ENCODE measurements around the gene EXOC6B. TPM values are rescaled to one million over a fixed set of nuclear protein-coding genes. Genes with fewer than 3 reads are reported as not detected.

Gene EXOC6B
- total RNA-seq, 1 experiment from 2014 or later, result not detected

- H3K36me3 ChIP-seq (ENCODE audit: insufficient read depth, low read length), result no peaks in the 10 kb centered on the region
- no peaks in the 10 kb centered on the region for H3K9me2 ChIP-seq (replicated peaks; ENCODE audit: insufficient read depth, low read length)
- no peaks in the 10 kb centered on the region for H4K20me1 ChIP-seq (ENCODE audit: insufficient read depth, low read depth, low read length)
- DNase-seq, result no peak
- no peak overlapping the region for H3K4me3 ChIP-seq (ENCODE audit: low read length)
- no peaks in the 10 kb centered on the region for H3K4me1 ChIP-seq (ENCODE audit: low read length)
- H3K27ac ChIP-seq (ENCODE audit: low read length), result no peak overlapping the region
- H3K9me3 ChIP-seq (ENCODE audit: low read length), result no peaks in the 10 kb centered on the region
- 0 out of 2 replicates have a peak, but pooled peaks cover 4% of the 10 kb centered on the region for H3K27me3 ChIP-seq (ENCODE audit: low read length)
- no peak overlapping the region for H2AFZ ChIP-seq (ENCODE audit: low read length)
- no peak overlapping the region for H3K4me2 ChIP-seq (ENCODE audit: low read depth, low read length, poor library complexity, severe bottlenecking)
- H3K79me2 ChIP-seq (ENCODE audit: low read length), result no peaks in the 10 kb centered on the region
- no peak overlapping the region for H3K9ac ChIP-seq (ENCODE audit: low read length)
Measured at GRCh38 chr2:72413716-72414115, 412.1 kb downstream of the EXOC6B start.

- Histone ChIP-seq H3K36me3 (ENCODE audit: insufficient read depth, low read length) (no peaks in the 10 kb centered on the region), H3K9ac (ENCODE audit: low read length) (no peak overlapping the region), H3K9me2 (replicated peaks; ENCODE audit: insufficient read depth, low read length) (no peaks in the 10 kb centered on the region), H3K4me3 (ENCODE audit: low read length) (no peak overlapping the region), H3K79me2 (ENCODE audit: low read length) (no peaks in the 10 kb centered on the region), H3K27ac (ENCODE audit: low read length) (no peak overlapping the region), H3K4me1 (ENCODE audit: low read length) (no peaks in the 10 kb centered on the region), H3K4me2 (ENCODE audit: low read depth, low read length, poor library complexity, severe bottlenecking) (no peak overlapping the region), H3K27me3 (ENCODE audit: low read length) (0 out of 2 replicates have a peak, but pooled peaks cover 4% of the 10 kb centered on the region), H2AFZ (ENCODE audit: low read length) (no peak overlapping the region), H4K20me1 (ENCODE audit: insufficient read depth, low read depth, low read length) (no peaks in the 10 kb centered on the region), H3K9me3 (ENCODE audit: low read length) (no peaks in the 10 kb centered on the region)
- DNase-seq, result no peak
Measured at GRCh38 chr2:72412214-72412613, 413.6 kb downstream of the EXOC6B start.

- Histone ChIP-seq H3K4me3 (ENCODE audit: low read length) (no peak overlapping the region), H3K9me2 (replicated peaks; ENCODE audit: insufficient read depth, low read length) (no peaks in the 10 kb centered on the region), H3K36me3 (ENCODE audit: insufficient read depth, low read length) (no peaks in the 10 kb centered on the region), H3K4me1 (ENCODE audit: low read length) (no peaks in the 10 kb centered on the region), H2AFZ (ENCODE audit: low read length) (no peak overlapping the region), H4K20me1 (ENCODE audit: insufficient read depth, low read depth, low read length) (no peaks in the 10 kb centered on the region), H3K27me3 (ENCODE audit: low read length) (no peaks in the 10 kb centered on the region), H3K79me2 (ENCODE audit: low read length) (no peaks in the 10 kb centered on the region), H3K9me3 (ENCODE audit: low read length) (peaks cover 4% of the 10 kb centered on the region; the same call in 1 of the 2 replicates), H3K27ac (ENCODE audit: low read length) (no peak overlapping the region), H3K9ac (ENCODE audit: low read length) (no peak overlapping the region), H3K4me2 (ENCODE audit: low read depth, low read length, poor library complexity, severe bottlenecking) (no peak overlapping the region)
- DNase-seq, result no peak
Measured at GRCh38 chr2:72399879-72400278, 426.0 kb downstream of the EXOC6B start.

GRCh38 chr2:72395096-72395495 is 430.7 kb downstream of the EXOC6B start:
- H3K27ac ChIP-seq (ENCODE audit: low read length), result no peak overlapping the region
- H3K9me3 ChIP-seq (ENCODE audit: low read length), result peaks cover 3% of the 10 kb centered on the region; the same call in 1 of the 2 replicates
- no peaks in the 10 kb centered on the region for H3K79me2 ChIP-seq (ENCODE audit: low read length)
- H3K4me2 ChIP-seq (ENCODE audit: low read depth, low read length, poor library complexity, severe bottlenecking), result no peak overlapping the region
- no peaks in the 10 kb centered on the region for H4K20me1 ChIP-seq (ENCODE audit: insufficient read depth, low read depth, low read length)
- no peak overlapping the region for H3K9ac ChIP-seq (ENCODE audit: low read length)
- H3K36me3 ChIP-seq (ENCODE audit: insufficient read depth, low read length), result no peaks in the 10 kb centered on the region
- no peaks in the 10 kb centered on the region; the same call in 1 of the 2 replicates for H3K9me2 ChIP-seq (replicated peaks; ENCODE audit: insufficient read depth, low read length)
- no peaks in the 10 kb centered on the region for H3K4me1 ChIP-seq (ENCODE audit: low read length)
- H2AFZ ChIP-seq (ENCODE audit: low read length), result no peak overlapping the region
- H3K4me3 ChIP-seq (ENCODE audit: low read length), result no peak overlapping the region
- no peaks in the 10 kb centered on the region; the same call in 1 of the 2 replicates for H3K27me3 ChIP-seq (ENCODE audit: low read length)
- DNase-seq, result no peak

- Histone ChIP-seq H4K20me1 (ENCODE audit: insufficient read depth, low read depth, low read length) (no peaks in the 10 kb centered on the region), H3K36me3 (ENCODE audit: insufficient read depth, low read length) (no peaks in the 10 kb centered on the region), H3K79me2 (ENCODE audit: low read length) (no peaks in the 10 kb centered on the region), H3K4me1 (ENCODE audit: low read length) (no peaks in the 10 kb centered on the region), H3K27ac (ENCODE audit: low read length) (no peak overlapping the region), H3K27me3 (ENCODE audit: low read length) (no peaks in the 10 kb centered on the region; the same call in 1 of the 2 replicates), H3K4me3 (ENCODE audit: low read length) (no peak overlapping the region), H3K9me3 (ENCODE audit: low read length) (no peaks in the 10 kb centered on the region), H3K9ac (ENCODE audit: low read length) (no peak overlapping the region), H3K9me2 (replicated peaks; ENCODE audit: insufficient read depth, low read length) (no peaks in the 10 kb centered on the region; the same call in 1 of the 2 replicates), H3K4me2 (ENCODE audit: low read depth, low read length, poor library complexity, severe bottlenecking) (no peak overlapping the region), H2AFZ (ENCODE audit: low read length) (no peak overlapping the region)
- DNase-seq, result no peak
Measured at GRCh38 chr2:72394541-72395070, 431.2 kb downstream of the EXOC6B start.

- Histone ChIP-seq H2AFZ (ENCODE audit: low read length) (no peak overlapping the region), H4K20me1 (ENCODE audit: insufficient read depth, low read depth, low read length) (no peaks in the 10 kb centered on the region), H3K79me2 (ENCODE audit: low read length) (no peaks in the 10 kb centered on the region), H3K9me3 (ENCODE audit: low read length) (no peaks in the 10 kb centered on the region), H3K4me2 (ENCODE audit: low read depth, low read length, poor library complexity, severe bottlenecking) (no peak overlapping the region), H3K27ac (ENCODE audit: low read length) (no peak overlapping the region), H3K4me3 (ENCODE audit: low read length) (no peak overlapping the region), H3K4me1 (ENCODE audit: low read length) (no peaks in the 10 kb centered on the region), H3K9me2 (replicated peaks; ENCODE audit: insufficient read depth, low read length) (no peaks in the 10 kb centered on the region; the same call in 1 of the 2 replicates), H3K9ac (ENCODE audit: low read length) (no peak overlapping the region), H3K36me3 (ENCODE audit: insufficient read depth, low read length) (no peaks in the 10 kb centered on the region), H3K27me3 (ENCODE audit: low read length) (peaks cover 4% of the 10 kb centered on the region; the same call in 1 of the 2 replicates)
- DNase-seq, result no peak
Measured at GRCh38 chr2:72389447-72389846, 436.4 kb downstream of the EXOC6B start.

- H3K27me3 ChIP-seq (ENCODE audit: low read length), result peaks cover 4% of the 10 kb centered on the region; the same call in 1 of the 2 replicates
- no peaks in the 10 kb centered on the region for H3K9me2 ChIP-seq (replicated peaks; ENCODE audit: insufficient read depth, low read length)
- H3K9me3 ChIP-seq (ENCODE audit: low read length), result no peaks in the 10 kb centered on the region
- H3K4me1 ChIP-seq (ENCODE audit: low read length), result no peaks in the 10 kb centered on the region
- no peak overlapping the region for H3K9ac ChIP-seq (ENCODE audit: low read length)
- no peaks in the 10 kb centered on the region for H3K36me3 ChIP-seq (ENCODE audit: insufficient read depth, low read length)
- H3K4me2 ChIP-seq (ENCODE audit: low read depth, low read length, poor library complexity, severe bottlenecking), result no peak overlapping the region
- no peak overlapping the region for H2AFZ ChIP-seq (ENCODE audit: low read length)
- DNase-seq, result no peak
- H4K20me1 ChIP-seq (ENCODE audit: insufficient read depth, low read depth, low read length), result no peaks in the 10 kb centered on the region
- H3K79me2 ChIP-seq (ENCODE audit: low read length), result no peaks in the 10 kb centered on the region
- H3K4me3 ChIP-seq (ENCODE audit: low read length), result no peak overlapping the region
- H3K27ac ChIP-seq (ENCODE audit: low read length), result no peak overlapping the region
Measured at GRCh38 chr2:72388263-72388662, 437.6 kb downstream of the EXOC6B start.

- no peak overlapping the region for H2AFZ ChIP-seq (ENCODE audit: low read length)
- no peaks in the 10 kb centered on the region for H3K9me2 ChIP-seq (replicated peaks; ENCODE audit: insufficient read depth, low read length)
- no peaks in the 10 kb centered on the region for H3K36me3 ChIP-seq (ENCODE audit: insufficient read depth, low read length)
- H3K9me3 ChIP-seq (ENCODE audit: low read length), result no peaks in the 10 kb centered on the region
- no peaks in the 10 kb centered on the region for H4K20me1 ChIP-seq (ENCODE audit: insufficient read depth, low read depth, low read length)
- no peak overlapping the region for H3K9ac ChIP-seq (ENCODE audit: low read length)
- no peaks in the 10 kb centered on the region for H3K4me1 ChIP-seq (ENCODE audit: low read length)
- no peak overlapping the region for H3K27ac ChIP-seq (ENCODE audit: low read length)
- no peak for DNase-seq
- H3K4me2 ChIP-seq (ENCODE audit: low read depth, low read length, poor library complexity, severe bottlenecking), result no peak overlapping the region
- no peaks in the 10 kb centered on the region for H3K79me2 ChIP-seq (ENCODE audit: low read length)
- peaks cover 4% of the 10 kb centered on the region; the same call in 1 of the 2 replicates for H3K27me3 ChIP-seq (ENCODE audit: low read length)
- no peak overlapping the region for H3K4me3 ChIP-seq (ENCODE audit: low read length)
Measured at GRCh38 chr2:72386288-72386687, 439.5 kb downstream of the EXOC6B start.
